Vein endothelial cell (primary cell): ENCODE measurements around the gene ODAM. TPM values are rescaled to one million over a fixed set of nuclear protein-coding genes. Genes with fewer than 3 reads are reported as not detected.

Experiments
- total RNA-seq: library from RNA; depleted of rRNA; stranded (reverse); fragments of >200 nt; gene quantifications from 2 replicates; pipeline ENCODE4 v1.2.3, GENCODE V29; 2012

The ODAM gene, protein sequence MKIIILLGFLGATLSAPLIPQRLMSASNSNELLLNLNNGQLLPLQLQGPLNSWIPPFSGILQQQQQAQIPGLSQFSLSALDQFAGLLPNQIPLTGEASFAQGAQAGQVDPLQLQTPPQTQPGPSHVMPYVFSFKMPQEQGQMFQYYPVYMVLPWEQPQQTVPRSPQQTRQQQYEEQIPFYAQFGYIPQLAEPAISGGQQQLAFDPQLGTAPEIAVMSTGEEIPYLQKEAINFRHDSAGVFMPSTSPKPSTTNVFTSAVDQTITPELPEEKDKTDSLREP
- total RNA-seq = not detected in 2 replicates

DNA sequence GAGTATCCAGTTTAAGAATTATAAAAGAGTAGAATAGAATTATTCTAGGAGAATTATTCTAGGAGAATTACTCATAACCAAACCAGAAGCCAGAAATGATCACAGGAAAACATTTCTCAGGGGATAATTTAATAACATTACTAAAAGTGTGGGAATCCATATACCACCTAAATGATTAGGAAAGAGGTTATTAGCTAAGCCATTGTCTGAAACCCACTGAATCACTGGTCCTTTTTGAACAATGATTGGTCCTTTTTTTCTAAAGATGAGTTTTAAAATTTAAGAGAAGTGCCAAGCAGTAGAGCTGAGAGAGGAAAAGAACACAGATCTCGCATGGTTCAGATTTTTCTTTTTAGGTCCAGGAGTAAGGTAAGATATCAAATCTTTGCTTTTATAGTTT is at the start of gene ODAM:
TSS of gene ODAM (plus strand) at position 301 of the 400 bp plus-strand sequence. CDS start 819 bp downstream, outside the sequence.

DNA sequence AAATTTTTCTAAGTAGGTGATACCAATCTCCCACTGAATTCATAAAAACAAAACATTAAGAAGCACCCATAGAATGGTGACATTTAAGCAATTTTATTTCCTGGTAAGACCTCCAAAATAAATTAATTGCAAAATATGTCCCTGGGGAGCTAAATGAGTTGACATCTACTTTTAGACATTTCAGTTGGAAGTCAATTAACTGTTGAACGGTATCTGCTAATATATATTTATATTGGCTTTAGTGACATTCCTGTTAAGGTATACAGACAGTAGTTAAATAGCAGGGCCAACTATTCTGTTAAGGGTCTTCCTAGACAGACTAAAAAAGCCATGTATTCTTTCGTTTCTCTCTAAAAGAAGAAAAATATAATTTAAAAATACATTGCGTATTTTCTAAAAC is 41.6 kb upstream of the ODAM start, which contains the start of gene PRR27:
TSS of gene PRR27 (plus strand) at position 301 of the 400 bp plus-strand sequence. CDS start 139 bp downstream, outside the sequence.

DNA sequence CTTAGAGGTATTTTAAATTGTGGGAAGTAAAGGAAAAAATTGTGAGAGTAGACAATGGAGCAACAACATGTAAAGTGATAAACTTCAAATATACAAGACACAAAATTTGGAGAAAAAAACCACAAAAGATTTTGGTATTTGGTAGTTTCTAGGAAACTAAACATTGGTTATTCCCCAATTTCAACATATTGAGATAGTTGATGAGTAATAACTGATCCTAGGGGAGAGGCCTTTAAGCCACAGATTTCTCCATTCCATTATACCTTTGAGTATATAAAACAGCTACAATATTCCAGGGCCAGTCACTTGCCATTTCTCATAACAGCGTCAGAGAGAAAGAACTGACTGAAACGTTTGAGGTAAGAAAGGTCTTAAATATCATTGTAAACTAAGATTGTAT is 30.3 kb downstream of the ODAM start, which contains the start of gene FDCSP:
TSS of gene FDCSP (plus strand) at position 301 of the 400 bp plus-strand sequence. CDS start 5,071 bp downstream, outside the sequence.

DNA sequence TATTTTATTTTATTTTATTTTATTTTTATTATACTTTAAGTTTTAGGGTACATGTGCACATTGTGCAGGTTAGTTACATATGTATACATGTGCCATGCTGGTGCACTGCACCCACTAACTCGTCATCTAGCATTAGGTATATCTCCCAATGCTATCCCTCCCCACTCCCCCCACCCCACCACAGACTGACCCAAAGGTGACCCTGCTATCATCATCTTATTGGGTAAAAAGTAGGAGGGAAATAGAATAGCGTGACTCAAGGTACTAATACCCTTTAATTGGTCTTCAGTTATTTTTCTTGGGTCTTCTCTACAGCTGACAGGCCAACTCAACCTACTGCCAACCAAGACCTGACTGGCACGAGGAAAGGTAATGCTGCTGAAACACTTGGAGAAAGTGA is 46.8 kb downstream of the ODAM start, which contains the start of gene CSN3:
TSS of gene CSN3 (plus strand) at position 301 of the 400 bp plus-strand sequence. CDS start 2,223 bp downstream, outside the sequence.

Other genes with a start within 250 kb of the ODAM start
- gene CSN2, start 230.0 kb upstream of the ODAM start, total RNA-seq = not detected in 2 replicates
- not detected in 2 replicates for gene STATH, start 199.8 kb upstream of the ODAM start, total RNA-seq
- not detected in 2 replicates for gene HTN3, start 167.3 kb upstream of the ODAM start, total RNA-seq
- gene HTN1, start 145.3 kb upstream of the ODAM start, total RNA-seq = not detected in 2 replicates
- not detected in 2 replicates for gene PRR27, start 41.5 kb upstream of the ODAM start, total RNA-seq
- gene FDCSP, start 30.4 kb downstream of the ODAM start, total RNA-seq = not detected in 2 replicates
- not detected in 2 replicates for gene CSN3, start 46.9 kb downstream of the ODAM start, total RNA-seq
- not detected in 2 replicates for gene CABS1, start 139.3 kb downstream of the ODAM start, total RNA-seq
- not detected in 2 replicates for gene SMR3A, start 165.0 kb downstream of the ODAM start, total RNA-seq
- not detected in 2 replicates for gene SMR3B, start 187.4 kb downstream of the ODAM start, total RNA-seq
- not detected in 2 replicates for gene OPRPN, start 202.2 kb downstream of the ODAM start, total RNA-seq